B cell (primary cell): Measurements from ENCODE around the gene IRS2. TPM values are rescaled to one million over a fixed set of nuclear protein-coding genes. Genes with fewer than 3 reads are reported as not detected.

ENCODE experiments used
- ATAC-seq: fragments of 200-7000 bp; cut with Tn5 transposase; one replicate; pipeline ENCODE4 v1.10.0; 2021; ENCODE audit warnings: low read depth, mild to moderate bottlenecking, moderate number of reproducible peaks, moderate library complexity
- CTCF ChIA-PET: fragments of 350-600 bp; sonication (Branson Sonifier 250); formaldehyde crosslinking; loops from one replicate; lab custom pipeline; 2021; ENCODE audit warnings: antibody characterized with exemption, inconsistent platforms; lab: Charles Lee
- POLR2A ChIA-PET: fragments of 350-600 bp; sonication (Branson Sonifier 250); formaldehyde crosslinking; loops from one replicate; lab custom pipeline; 2021; ENCODE audit warnings: antibody characterized with exemption; lab: Charles Lee
- DNase-seq: peaks from one replicate; pipeline ENCODE4 v3.0.0; 2013
- H2AFZ ChIP-seq: 2 replicates; pipeline ENCODE4 v1.6.1; 2012; ENCODE audit warnings: mild to moderate bottlenecking, low read depth, low read length; ENCODE audit not compliant: insufficient read depth, poor library complexity, severe bottlenecking
- H3K27ac ChIP-seq, 2 donors: 1 replicate in 1 of 2; 2 replicates in 1 of 2; pipeline ENCODE4 v1.5.1; 2012 to 2013; ENCODE audit warnings: low read length in 2 of 2, mild to moderate bottlenecking in 2 of 2, moderate library complexity in 1 of 2
- H3K27me3 ChIP-seq, 4 experiments: fragments of 200-600 bp in 1 of 4; sonication (generic) in 1 of 4; replicated peaks in 1 of 4; 1 replicate in 2 of 4; 2 replicates in 2 of 4; pipeline versions ENCODE4 v1.6.1 to v1.7.0; 2013 to 2016; ENCODE audit warnings: low read length in 3 of 4, mild to moderate bottlenecking in 2 of 4, mixed read lengths in 1 of 4, moderate library complexity in 1 of 4; ENCODE audit not compliant: insufficient read depth in 4 of 4, control insufficient read depth in 3 of 4; ENCODE audit errors: control extremely low read depth in 1 of 4
- H3K36me3 ChIP-seq, 2 experiments: replicated peaks in 1 of 2; 1 replicate in 1 of 2; 2 replicates in 1 of 2; pipeline versions ENCODE4 v1.6.1 to v1.7.1; 2013; ENCODE audit warnings: low read length in 1 of 2; ENCODE audit not compliant: insufficient read depth in 2 of 2, control insufficient read depth in 1 of 2; ENCODE audit errors: control extremely low read depth in 1 of 2, extremely low read depth in 1 of 2
- H3K4me1 ChIP-seq, 2 donors: fragments of 200-600 bp in 1 of 2; sonication (generic) in 1 of 2; 1 replicate in 1 of 2; 2 replicates in 1 of 2; pipeline versions ENCODE4 v1.5.1 to v1.6.1; 2013 to 2017; ENCODE audit warnings: low read length in 2 of 2; ENCODE audit not compliant: control insufficient read depth in 2 of 2, insufficient read depth in 2 of 2
- H3K4me2 ChIP-seq: replicated peaks from 2 replicates; pipeline ENCODE3; 2012; ENCODE audit warnings: mild to moderate bottlenecking, low read depth, low read length; ENCODE audit not compliant: poor library complexity, severe bottlenecking
- H3K4me3 ChIP-seq, 5 experiments: fragments of 200-600 bp in 1 of 5; sonication (generic) in 1 of 5; 1 replicate in 3 of 5; 2 replicates in 2 of 5; pipeline versions ENCODE4 v1.5.1 to v1.7.0; 2011 to 2016; ENCODE audit warnings: low read length in 4 of 5, mild to moderate bottlenecking in 4 of 5, low read depth in 2 of 5, control low read depth in 1 of 5, moderate library complexity in 1 of 5; ENCODE audit not compliant: insufficient read depth in 1 of 5; ENCODE audit errors: control extremely low read depth in 1 of 5, extremely low read depth in 1 of 5
- H3K79me2 ChIP-seq: fragments of 200-600 bp; sonication (generic); one replicate; pipeline ENCODE4 v1.6.0; 2016; ENCODE audit warnings: low read length; ENCODE audit not compliant: control insufficient read depth, insufficient read depth
- H3K9ac ChIP-seq: fragments of 200-600 bp; sonication (generic); 2 replicates; pipeline ENCODE4 v1.6.1; 2017; ENCODE audit warnings: mild to moderate bottlenecking, low read length, moderate library complexity
- H3K9me3 ChIP-seq, 3 donors: one replicate each; pipeline versions ENCODE4 v1.6.1 to v1.7.1; 2013; ENCODE audit warnings: low read length in 2 of 3; ENCODE audit not compliant: control insufficient read depth in 2 of 3, insufficient read depth in 1 of 3; ENCODE audit errors: control extremely low read depth in 1 of 3
- H4K20me1 ChIP-seq: 2 replicates; pipeline ENCODE4 v1.6.0; 2012; ENCODE audit warnings: mild to moderate bottlenecking, low read length; ENCODE audit not compliant: insufficient read depth, control insufficient read depth, poor library complexity, severe bottlenecking
- H3K27ac Mint-ChIP-seq: one replicate; pipeline ENCODE4 v1.8.0; 2021; ENCODE audit warnings: mixed read lengths
- H3K27me3 Mint-ChIP-seq: one replicate; pipeline ENCODE4 v1.8.0; 2021; ENCODE audit warnings: mixed read lengths
- H3K4me1 Mint-ChIP-seq: one replicate; pipeline ENCODE4 v1.8.0; 2021; ENCODE audit warnings: mixed read lengths
- H3K4me3 Mint-ChIP-seq: one replicate; pipeline ENCODE4 v1.8.0; 2021; ENCODE audit warnings: mixed read lengths
- H3K9me3 Mint-ChIP-seq: one replicate; pipeline ENCODE4 v1.8.0; 2022; ENCODE audit warnings: mixed read lengths; ENCODE audit not compliant: insufficient read depth
- CTCF ChIP-seq: fragments of 200-600 bp; IDR thresholded peaks from one replicate; pipeline ENCODE4 v1.8.0; 2022; ENCODE audit warnings: antibody characterized with exemption, mild to moderate bottlenecking
- EZH2 ChIP-seq: IDR thresholded peaks from 2 replicates; pipeline ENCODE4 v1.6.1; 2012; ENCODE audit warnings: borderline replicate concordance, low read depth, mild to moderate bottlenecking, moderate library complexity, low read length; ENCODE audit not compliant: insufficient read depth, poor library complexity, severe bottlenecking
- WGBS: methylation state at CpG from one replicate; pipeline ENCODE4 v1.1.5; 2013; ENCODE audit warnings: missing lambda C conversion rate; ENCODE audit not compliant: insufficient coverage; 5-methylcytosine and 5-hydroxymethylcytosine counted together
- intact Hi-C: fragments of 100-400 bp; cut with micrococcal nuclease; formaldehyde crosslinking; loops from one replicate; pipeline ENCODE4 v1.10.0; 2022
- polyA plus RNA-seq: library from polyadenylated mRNA; depleted of rRNA; stranded (reverse); fragments of >200 nt; gene quantifications from 2 replicates; pipeline ENCODE4 v1.2.3, GENCODE V29; 2012
- total RNA-seq, 2 donors: library from RNA; stranded (reverse); fragments of 120-200 nt in 1 of 2; gene quantifications; 1 replicate in 1 of 2; 2 replicates in 1 of 2; pipeline versions ENCODE4 v1.2.3 to v1.2.4, GENCODE V29; 2013 to 2022

The IRS2 gene
- total and polyA plus RNA-seq, 2 donors (not counting 1 experiment from before 2014, with no cell fraction given) = 5.8 to 26.9 TPM

DNA sequence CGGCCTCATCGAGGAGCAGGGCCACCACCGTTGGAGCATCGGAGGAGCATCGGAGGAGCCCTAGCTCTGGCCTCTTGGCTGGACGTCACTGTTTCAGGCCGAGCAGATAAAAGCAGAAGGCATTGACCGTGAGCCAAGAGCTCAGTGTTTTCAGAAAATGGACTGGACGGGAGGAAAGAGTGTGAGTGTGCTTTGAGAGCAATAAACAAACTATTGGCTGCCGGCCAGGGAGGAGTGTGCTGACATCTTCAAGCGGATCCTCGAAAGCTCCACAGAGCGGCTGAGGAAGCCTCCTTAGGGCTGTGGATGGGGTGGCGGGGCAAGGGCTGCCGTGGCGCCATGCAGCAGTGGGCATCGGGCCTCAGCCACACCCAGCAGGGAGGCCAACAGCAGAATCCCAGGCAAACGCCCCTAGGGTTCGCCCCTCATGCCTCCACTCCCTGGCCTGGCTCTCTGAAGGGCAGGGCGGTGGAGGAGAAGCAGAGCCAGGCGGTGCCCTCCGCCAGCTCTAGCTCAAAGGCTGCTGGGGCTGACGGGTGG, 41.8 kb downstream of the IRS2 start:
- WGBS = 94% methylated on average over 23 of the region's 23 CpGs
- CTCF ChIA-PET = no interaction called here
- Histone ChIP-seq H3K4me1 (no peaks in the 10 kb centered on the region), H3K4me3 (no peak overlapping the region), H4K20me1 (no peaks in the 10 kb centered on the region), H3K9ac (no peak overlapping the region), H2AFZ (no peak overlapping the region), H3K27ac (no peak overlapping the region), H3K4me2 (no peak overlapping the region), H3K36me3 (no peaks in the 10 kb centered on the region), H3K79me2 (no peaks in the 10 kb centered on the region), H3K9me3 (peaks cover 0 to 15% (median 0%) of the 10 kb centered on the region in 3 donors), H3K27me3 (peaks cover 0 to 2% (median 0%) of the 10 kb centered on the region in 4 experiments)
- Mint-ChIP-seq H3K27me3 (peaks cover 12% of the 10 kb centered on the region), H3K27ac (no peak overlapping the region), H3K4me3 (no peak overlapping the region), H3K4me1 (no peaks in the 10 kb centered on the region), H3K9me3 (no peaks in the 10 kb centered on the region)
- intact Hi-C loops = no loop called here
- TF ChIP-seq EZH2 (no peak), CTCF (no peak)
- POLR2A ChIA-PET = no interaction called here
- no peak for DNase-seq
- ATAC-seq = no peak

DNA sequence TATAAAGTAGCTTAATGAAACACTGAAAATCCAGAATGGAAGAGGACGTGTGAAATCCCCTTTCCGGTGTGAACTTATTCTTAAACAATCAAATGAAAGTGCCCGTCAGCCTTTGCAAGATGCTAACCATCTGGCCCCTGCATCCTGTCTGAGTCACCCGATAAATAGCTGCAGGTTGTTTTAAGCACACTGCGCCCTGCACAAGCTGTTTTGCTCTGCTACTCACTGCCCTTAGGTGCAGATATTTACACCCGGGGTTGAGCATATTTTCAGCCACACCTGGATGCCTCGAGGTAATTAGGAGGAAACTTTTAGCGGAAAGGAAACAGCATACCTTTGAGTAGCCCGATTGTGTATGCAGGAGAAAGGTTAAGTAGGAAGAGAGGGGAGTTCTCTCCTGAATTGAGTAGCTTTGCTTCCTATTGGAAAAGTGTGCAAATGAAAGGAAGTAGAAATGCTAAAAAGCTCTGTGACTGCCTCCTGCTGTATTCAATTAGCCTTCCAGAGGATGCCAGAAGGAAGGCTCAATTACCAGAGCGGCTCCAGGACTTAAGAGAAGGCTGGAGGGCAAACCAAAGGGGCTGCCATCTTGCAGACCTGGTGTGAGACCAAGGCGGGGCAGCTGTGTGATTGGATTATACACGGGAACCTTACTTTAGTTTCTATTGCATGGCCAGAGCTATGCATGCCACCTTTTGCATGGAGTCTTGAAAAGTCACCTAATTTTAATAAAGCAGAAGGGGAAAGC, 42.5 kb downstream of the IRS2 start:
- POLR2A ChIA-PET = no interaction called here
- no peak overlapping the region for H3K27ac Mint-ChIP-seq
- DNase-seq (no peak), ATAC-seq (no peak)
- Histone ChIP-seq H3K27ac (no peak overlapping the region), H3K9ac (no peak overlapping the region), H3K4me1 (no peaks in the 10 kb centered on the region), H3K36me3 (no peaks in the 10 kb centered on the region), H4K20me1 (no peaks in the 10 kb centered on the region), H3K27me3 (peaks cover 0 to 2% (median 0%) of the 10 kb centered on the region in 4 experiments), H3K9me3 (peaks cover 0 to 15% (median 0%) of the 10 kb centered on the region in 3 donors), H3K4me2 (no peak overlapping the region), H2AFZ (no peak overlapping the region), H3K4me3 (no peak overlapping the region), H3K79me2 (no peaks in the 10 kb centered on the region)
- H3K4me1 Mint-ChIP-seq = no peaks in the 10 kb centered on the region
- TF ChIP-seq EZH2 (no peak), CTCF (no peak)
- no peak overlapping the region for H3K4me3 Mint-ChIP-seq
- CTCF ChIA-PET = no interaction called here
- 24% methylated on average over 12 of the region's 12 CpGs for WGBS
- H3K27me3 Mint-ChIP-seq = peaks cover 12% of the 10 kb centered on the region
- intact Hi-C loops = no loop called here
- H3K9me3 Mint-ChIP-seq = no peaks in the 10 kb centered on the region
